A673 (cell line): ENCODE measurements around the gene ADCY3. TPM values are rescaled to one million over a fixed set of nuclear protein-coding genes. Genes with fewer than 3 reads are reported as not detected.

ENCODE experiments used
- BruUV-seq: library from RNA; stranded (reverse); fragments of 400-500 nt; replicated peaks from 2 replicates; lab custom pipeline; 2021; lab: Mats Ljungman, UMichigan
- CTCF ChIA-PET: fragments of 300-600 bp; sonication (Branson Sonifier 250); formaldehyde crosslinking; loops from one replicate; lab custom pipeline; 2022; ENCODE audit warnings: antibody characterized with exemption; lab: Charles Lee
- POLR2A ChIA-PET: fragments of 300-600 bp; sonication (Branson Sonifier 250); formaldehyde crosslinking; loops from one replicate; lab custom pipeline; 2022; ENCODE audit warnings: antibody characterized with exemption; ENCODE audit not compliant: low non-redundant PET; lab: Charles Lee
- DNase-seq: peaks from one replicate; pipeline ENCODE4 v3.0.0-alpha.2; 2015; ENCODE audit warnings: low spot score
- H3K27ac ChIP-seq: fragments of 200-600 bp; sonication (generic); 2 replicates; pipeline ENCODE4 v1.5.1; 2016; ENCODE audit warnings: mixed run types, low read depth, mild to moderate bottlenecking, mixed read lengths, antibody characterized with exemption, low read length; ENCODE audit not compliant: poor library complexity, severe bottlenecking
- H3K27me3 ChIP-seq: fragments of 200-600 bp; sonication (generic); replicated peaks from 2 replicates; pipeline ENCODE4 v1.6.1; 2017; ENCODE audit warnings: mixed run types, low read depth, mild to moderate bottlenecking, mixed read lengths, antibody characterized with exemption, low read length; ENCODE audit not compliant: insufficient read depth, poor library complexity
- H3K36me3 ChIP-seq: fragments of 200-600 bp; sonication (generic); 2 replicates; pipeline ENCODE4 v1.6.1; 2016; ENCODE audit warnings: mixed run types, mild to moderate bottlenecking, mixed read lengths, antibody characterized with exemption, low read length; ENCODE audit not compliant: insufficient read depth, poor library complexity, severe bottlenecking
- H3K4me1 ChIP-seq: fragments of 200-600 bp; sonication (generic); 2 replicates; pipeline ENCODE4 v1.6.1; 2017; ENCODE audit warnings: mixed run types, mild to moderate bottlenecking, mixed read lengths, antibody characterized with exemption, low read length; ENCODE audit not compliant: insufficient read depth, poor library complexity, severe bottlenecking
- H3K4me3 ChIP-seq: fragments of 200-600 bp; sonication (generic); 2 replicates; pipeline ENCODE4 v1.5.1; 2016; ENCODE audit warnings: low read depth, mixed run types, mild to moderate bottlenecking, mixed read lengths, low read length; ENCODE audit not compliant: poor library complexity, severe bottlenecking
- H3K9me3 ChIP-seq: fragments of 200-600 bp; sonication (generic); 2 replicates; pipeline ENCODE4 v1.6.1; 2016; ENCODE audit warnings: mixed run types, low read depth, mild to moderate bottlenecking, mixed read lengths, antibody characterized with exemption, low read length; ENCODE audit not compliant: poor library complexity, severe bottlenecking
- EZH2 ChIP-seq: fragments of 200-600 bp; sonication (generic); IDR thresholded peaks from 2 replicates; pipeline ENCODE4 v1.6.1; 2017; ENCODE audit warnings: borderline replicate concordance, low read depth, mild to moderate bottlenecking, mixed read lengths, antibody characterized with exemption, low read length; ENCODE audit not compliant: poor library complexity, severe bottlenecking
- intact Hi-C: fragments of 100-400 bp; cut with micrococcal nuclease; formaldehyde crosslinking; loops from one replicate; pipeline ENCODE4 v1.10.0; 2022; ENCODE audit not compliant: unreplicated experiment
- total RNA-seq: library from RNA; stranded (reverse); gene quantifications from 2 replicates; pipeline ENCODE4 v1.2.3, GENCODE V29; 2021
- TF ChIP-seq, protein P1 (sequence below): fragments of 300-800, 200-600 bp; sonication (generic); conservative IDR thresholded peaks from 2 replicates; pipeline ENCODE4 v1.5.1; 2017; ENCODE audit warnings: low read depth, mild to moderate bottlenecking, antibody characterized with exemption, low read length, moderate library complexity, mixed read lengths

The ADCY3 gene
- total RNA-seq, 1 experiment from 2014 or later: 42.2 TPM

DNA sequence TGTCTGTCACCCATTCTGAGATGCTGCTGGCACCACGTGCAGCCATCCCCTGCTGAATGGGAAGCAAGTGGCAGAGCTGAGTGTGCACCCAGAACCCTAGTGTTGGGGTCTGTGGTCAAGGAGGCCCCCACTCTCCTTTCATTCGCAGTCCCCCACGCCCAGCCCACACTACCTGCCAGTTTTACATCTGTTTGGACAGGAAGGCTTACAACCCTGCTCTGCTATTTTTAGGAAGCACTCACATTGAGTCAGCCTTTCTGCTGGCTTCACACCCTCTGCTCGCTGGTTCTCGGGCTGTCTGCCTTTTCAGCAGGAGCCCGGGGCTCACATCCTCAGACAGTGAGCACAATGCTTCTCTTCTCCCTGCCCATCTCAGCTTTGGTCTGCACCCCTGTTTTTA, 10.7 kb upstream of the ADCY3 start:
- Histone ChIP-seq H3K27me3 (no peaks in the 10 kb centered on the region), H3K4me3 (no peak overlapping the region), H3K36me3 (no peaks in the 10 kb centered on the region), H3K4me1 (no peaks in the 10 kb centered on the region), H3K27ac (no peak overlapping the region), H3K9me3 (no peaks in the 10 kb centered on the region)
- intact Hi-C loops: no loop called here
- ChIA-PET POLR2A (no interaction called here), CTCF (no interaction called here)
- TF ChIP-seq EZH2: no peak
- TF ChIP-seq, protein P1, sequence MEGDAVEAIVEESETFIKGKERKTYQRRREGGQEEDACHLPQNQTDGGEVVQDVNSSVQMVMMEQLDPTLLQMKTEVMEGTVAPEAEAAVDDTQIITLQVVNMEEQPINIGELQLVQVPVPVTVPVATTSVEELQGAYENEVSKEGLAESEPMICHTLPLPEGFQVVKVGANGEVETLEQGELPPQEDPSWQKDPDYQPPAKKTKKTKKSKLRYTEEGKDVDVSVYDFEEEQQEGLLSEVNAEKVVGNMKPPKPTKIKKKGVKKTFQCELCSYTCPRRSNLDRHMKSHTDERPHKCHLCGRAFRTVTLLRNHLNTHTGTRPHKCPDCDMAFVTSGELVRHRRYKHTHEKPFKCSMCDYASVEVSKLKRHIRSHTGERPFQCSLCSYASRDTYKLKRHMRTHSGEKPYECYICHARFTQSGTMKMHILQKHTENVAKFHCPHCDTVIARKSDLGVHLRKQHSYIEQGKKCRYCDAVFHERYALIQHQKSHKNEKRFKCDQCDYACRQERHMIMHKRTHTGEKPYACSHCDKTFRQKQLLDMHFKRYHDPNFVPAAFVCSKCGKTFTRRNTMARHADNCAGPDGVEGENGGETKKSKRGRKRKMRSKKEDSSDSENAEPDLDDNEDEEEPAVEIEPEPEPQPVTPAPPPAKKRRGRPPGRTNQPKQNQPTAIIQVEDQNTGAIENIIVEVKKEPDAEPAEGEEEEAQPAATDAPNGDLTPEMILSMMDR: no peak
- no peak for DNase-seq
- BruUV-seq: no TSS peak

DNA sequence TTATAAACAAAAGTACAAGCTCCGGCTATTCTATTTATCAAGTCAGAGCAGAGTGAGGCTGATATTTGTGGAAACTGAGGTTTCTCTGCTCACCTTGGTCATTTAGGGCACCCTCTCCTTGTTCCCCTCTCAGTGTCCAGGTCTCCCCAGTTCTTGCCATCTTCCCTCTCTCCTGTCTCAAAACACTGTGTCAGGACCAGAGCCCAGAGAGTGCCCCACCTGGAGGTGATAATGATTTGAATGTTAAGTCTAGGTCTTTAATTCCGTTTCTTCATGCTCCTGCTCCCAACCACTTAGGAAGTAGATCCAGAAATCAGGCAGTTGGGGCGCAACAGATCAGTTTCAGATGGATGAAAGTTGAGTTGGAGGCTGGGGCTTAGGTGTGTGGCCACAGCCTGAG, 9.2 kb upstream of the ADCY3 start:
- H3K9me3 ChIP-seq: no peaks in the 10 kb centered on the region
- BruUV-seq: no TSS peak
- ChIA-PET POLR2A (no interaction called here), CTCF (interaction anchor here (0.7 kb wide), 1 partner anchor 221 kb away, joined by 5 read pairs; no protein-coding TSS in a partner anchor)
- H3K4me3 ChIP-seq: no peak overlapping the region
- intact Hi-C loops: no loop called here
- TF ChIP-seq, protein P1: no peak
- TF ChIP-seq EZH2: no peak
- no peaks in the 10 kb centered on the region for H3K27me3 ChIP-seq
- H3K27ac ChIP-seq: no peak overlapping the region
- H3K4me1 ChIP-seq: no peaks in the 10 kb centered on the region
- no peak for DNase-seq
- no peaks in the 10 kb centered on the region for H3K36me3 ChIP-seq

DNA sequence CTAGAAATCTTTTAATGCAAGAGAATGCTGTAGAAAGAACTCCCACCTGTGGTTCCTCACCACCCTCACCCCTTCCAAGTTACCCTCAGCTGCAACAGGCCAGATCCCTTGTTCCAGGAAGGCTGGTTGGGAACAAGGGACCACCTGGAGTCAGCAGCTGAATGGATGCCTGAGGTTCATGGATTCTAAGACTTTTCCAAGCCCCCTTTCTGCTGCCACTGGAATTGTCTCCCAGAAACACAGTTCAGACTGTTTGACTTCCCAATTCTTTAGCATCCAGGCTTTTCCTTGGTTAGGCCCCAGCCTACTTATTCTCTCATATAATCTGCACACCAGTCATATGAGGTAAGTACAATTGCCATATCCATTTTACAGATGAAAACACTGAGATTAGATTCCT, 8.0 kb upstream of the ADCY3 start:
- ChIA-PET CTCF (no interaction called here), POLR2A (no interaction called here)
- Histone ChIP-seq H3K4me3 (no peak overlapping the region), H3K27ac (no peak overlapping the region), H3K27me3 (no peaks in the 10 kb centered on the region), H3K4me1 (no peaks in the 10 kb centered on the region), H3K9me3 (no peaks in the 10 kb centered on the region), H3K36me3 (no peaks in the 10 kb centered on the region)
- TF ChIP-seq, protein P1: no peak
- no peak for TF ChIP-seq EZH2
- DNase-seq: no peak
- intact Hi-C loops: no loop called here
- no TSS peak for BruUV-seq
